ENCODE results near the gene INSC.

INSC gene

GRCh38 chr11:15195454-15196200 lies 80.9 kb downstream of the INSC start:
- no peak for TF ChIP-seq ZNF274 (IDR thresholded peaks at IDR 0.05; ENCODE audit: low read depth, low read length)
- H3K4me3 ChIP-seq (ENCODE audit: low read length): no peak overlapping the region

DNA sequence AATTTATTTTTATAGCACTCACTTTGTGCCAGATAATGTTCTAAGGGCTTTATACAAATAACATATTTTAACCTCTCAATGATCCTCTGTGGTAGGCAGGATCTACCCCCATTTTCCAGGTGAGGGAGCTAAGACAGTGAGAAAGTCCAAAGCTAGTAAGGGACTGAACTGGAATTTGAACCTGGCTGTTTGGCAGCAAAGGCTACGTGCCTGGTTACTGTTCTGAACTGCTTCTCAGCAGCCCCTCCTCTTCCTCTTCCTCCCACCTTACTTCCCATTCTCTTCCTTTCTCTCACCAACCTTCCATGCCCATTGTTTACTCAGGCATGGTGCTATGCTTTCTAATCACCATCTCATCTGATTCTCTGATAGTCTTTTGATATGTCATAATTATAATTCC lies 82.0 kb downstream of the INSC start:
- TF ChIP-seq ZNF274 (IDR thresholded peaks at IDR 0.05; ENCODE audit: low read depth, low read length): no peak
- no peak overlapping the region for H3K4me3 ChIP-seq (ENCODE audit: low read length)

GRCh38 chr11:15197696-15198095 lies 83.0 kb downstream of the INSC start:
- H3K4me3 ChIP-seq (ENCODE audit: low read length): no peak overlapping the region
- TF ChIP-seq ZNF274 (IDR thresholded peaks at IDR 0.05; ENCODE audit: low read depth, low read length): no peak

DNA sequence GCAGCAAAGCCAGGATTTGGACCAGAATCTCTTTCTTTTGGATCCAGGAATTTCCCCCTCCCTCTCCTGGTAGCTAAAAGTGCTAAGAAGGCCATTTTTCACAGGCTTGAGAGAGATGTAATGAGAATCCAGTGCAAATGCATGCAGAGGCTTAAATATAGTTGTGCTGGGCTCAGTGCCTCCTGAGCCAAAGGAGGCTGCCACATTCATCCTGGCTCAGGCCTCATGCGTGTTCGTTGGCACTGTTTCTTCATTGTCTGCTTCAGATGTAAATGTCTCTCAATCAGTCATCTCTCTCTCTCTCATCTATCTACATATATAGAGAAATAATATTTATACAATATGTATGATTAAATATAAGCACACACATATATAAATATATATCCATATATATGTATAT lies 83.6 kb downstream of the INSC start:
- no peak overlapping the region for H3K4me3 ChIP-seq (ENCODE audit: low read length)
- no peak for TF ChIP-seq ZNF274 (IDR thresholded peaks at IDR 0.05; ENCODE audit: low read depth, low read length)

DNA sequence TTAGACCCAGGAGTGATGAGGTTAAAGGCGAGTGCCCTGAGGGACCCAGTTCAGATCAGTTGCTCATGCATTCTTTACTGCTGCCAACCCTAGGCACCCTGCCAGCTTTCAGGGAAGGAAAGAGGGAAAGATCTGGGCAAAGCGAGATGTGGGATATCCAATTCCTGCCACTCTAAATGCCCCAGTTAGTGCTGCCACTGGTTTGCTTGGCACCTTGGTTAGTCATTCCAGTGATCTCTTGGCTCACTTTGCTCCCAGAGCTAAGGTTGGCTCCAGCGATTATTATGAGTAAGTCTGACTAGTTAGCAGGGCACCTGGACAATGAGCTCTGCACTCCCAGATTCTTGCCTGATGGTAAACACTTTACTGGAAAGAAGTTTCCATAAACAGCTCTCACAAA lies 85.0 kb downstream of the INSC start:
- no peak overlapping the region for H3K4me3 ChIP-seq (ENCODE audit: low read length)
- no peak for TF ChIP-seq ZNF274 (IDR thresholded peaks at IDR 0.05; ENCODE audit: low read depth, low read length)

- no peak for TF ChIP-seq ZNF274 (IDR thresholded peaks at IDR 0.05; ENCODE audit: low read depth, low read length)
- H3K4me3 ChIP-seq (ENCODE audit: low read length): no peak overlapping the region
These were observed 86.0 kb downstream of the INSC start for GRCh38 chr11:15200696-15201095.

DNA sequence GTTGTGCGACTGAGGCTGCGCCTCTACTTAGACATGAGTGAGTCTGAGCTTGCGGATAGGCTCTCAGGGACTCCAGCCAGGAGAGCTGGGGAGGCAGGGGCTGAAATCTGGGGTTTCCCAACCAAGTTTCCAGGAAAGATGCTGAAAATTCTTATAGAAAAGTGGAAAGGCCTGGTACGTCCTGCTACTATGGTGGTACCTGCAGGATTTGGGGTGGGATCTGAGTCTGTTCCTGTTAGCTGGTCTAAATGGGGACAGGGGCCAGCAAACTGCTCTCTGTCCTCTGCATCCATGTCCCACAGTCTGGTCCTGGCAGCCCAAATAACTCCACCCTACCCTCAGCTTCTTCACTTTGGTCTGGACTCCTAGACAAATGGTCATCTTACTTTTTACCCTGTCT lies 86.9 kb downstream of the INSC start:
- TF ChIP-seq ZNF274 (IDR thresholded peaks at IDR 0.05; ENCODE audit: low read depth, low read length): no peak

GRCh38 chr11:15202626-15203025 lies 87.9 kb downstream of the INSC start:
- no peak overlapping the region for H3K4me3 ChIP-seq (ENCODE audit: low read length)
- no peak for TF ChIP-seq ZNF274 (IDR thresholded peaks at IDR 0.05; ENCODE audit: low read depth, low read length)

More for the DNA sequence above, 86.9 kb downstream of the INSC start:
- no peak overlapping the region for H3K4me3 ChIP-seq (ENCODE audit: low read length)

DNA sequence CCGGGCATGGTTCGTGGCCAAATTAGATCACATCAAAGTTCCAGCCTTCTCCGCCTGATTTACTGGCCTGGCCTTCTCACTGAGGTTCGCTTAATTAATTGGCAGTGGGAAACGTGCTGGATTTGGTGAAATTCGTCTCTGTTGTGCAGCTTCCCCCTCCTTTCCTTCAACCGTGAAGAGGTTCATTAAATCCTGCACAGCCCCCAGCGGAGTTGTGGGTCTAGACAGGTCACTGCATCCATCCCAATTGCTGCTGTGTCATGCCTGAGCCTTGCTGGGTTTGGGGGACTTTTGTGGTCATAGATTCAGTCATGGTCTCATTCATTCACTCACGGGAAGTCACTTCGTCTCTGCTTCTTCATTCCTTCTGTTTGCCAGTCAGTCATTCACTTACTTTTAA lies 90.0 kb downstream of the INSC start:
- no peak overlapping the region for H3K4me3 ChIP-seq (ENCODE audit: low read length)
- TF ChIP-seq ZNF274 (IDR thresholded peaks at IDR 0.05; ENCODE audit: low read depth, low read length): no peak

DNA sequence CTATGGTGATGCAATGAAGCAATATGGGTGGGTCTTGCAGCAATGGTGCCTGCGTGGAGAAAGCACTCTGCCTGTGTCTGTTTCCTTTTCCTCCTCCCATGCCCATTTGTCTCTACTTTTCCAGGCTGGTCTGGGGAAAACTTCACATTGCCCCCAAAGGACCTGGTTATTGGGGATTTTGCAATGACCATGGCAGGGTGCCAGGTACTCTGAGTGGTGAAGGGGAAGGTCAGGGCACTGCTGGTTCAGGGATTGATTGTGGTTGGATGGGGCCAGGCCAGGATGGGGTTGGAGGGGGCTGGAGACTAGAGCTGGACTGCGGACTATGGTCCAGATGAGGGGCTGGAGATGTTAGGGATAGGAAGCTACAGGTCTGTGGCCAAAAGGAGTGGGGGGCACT lies 92.1 kb downstream of the INSC start:
- no peak for TF ChIP-seq ZNF274 (IDR thresholded peaks at IDR 0.05; ENCODE audit: low read depth, low read length)

DNA sequence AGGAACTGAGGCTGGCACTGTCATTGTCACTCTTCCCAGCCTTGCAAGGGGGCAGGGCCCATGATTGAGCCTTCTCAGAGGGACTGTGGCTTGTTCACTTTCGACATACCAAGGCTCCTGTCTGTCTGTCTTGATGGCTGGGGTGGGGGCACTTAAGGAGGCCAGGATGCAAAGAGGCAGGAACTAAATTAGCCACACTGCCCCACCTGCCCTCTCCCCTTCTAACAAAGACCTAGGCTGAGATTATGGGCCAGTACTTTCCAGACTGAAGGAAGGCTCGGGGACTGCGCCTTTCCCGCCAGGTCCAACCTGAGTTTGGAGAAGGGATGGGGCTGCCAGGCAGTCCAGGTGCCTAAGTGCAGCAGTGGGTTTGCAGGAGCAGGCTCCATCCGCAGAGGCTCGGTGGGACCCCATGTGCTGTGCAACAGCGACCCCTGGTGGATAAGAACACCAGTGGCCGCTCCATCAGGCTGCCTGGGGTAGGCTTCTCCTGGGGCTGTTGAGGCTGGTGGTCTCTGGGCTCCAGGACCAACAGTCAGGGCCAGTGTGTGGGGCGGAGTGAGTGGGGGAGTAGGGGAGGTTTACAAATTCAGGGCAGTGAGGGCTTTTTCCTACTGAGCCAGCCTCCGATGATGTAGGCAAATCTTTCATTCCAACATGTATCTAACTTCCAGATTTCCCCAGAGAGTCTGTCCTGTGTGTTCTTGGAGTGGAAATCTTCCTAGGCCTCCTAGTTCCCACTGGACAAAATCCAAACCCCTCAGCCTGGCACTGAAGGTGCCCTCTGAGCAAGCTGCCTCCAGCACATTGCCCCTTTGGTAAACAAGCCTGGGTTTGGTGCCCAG lies 93.9 kb downstream of the INSC start:
- H3K4me3 ChIP-seq (ENCODE audit: low read length): no peak overlapping the region
- no peak for TF ChIP-seq ZNF274 (IDR thresholded peaks at IDR 0.05; ENCODE audit: low read depth, low read length)

More for the DNA sequence above, 92.1 kb downstream of the INSC start:
- no peak overlapping the region for H3K4me3 ChIP-seq (ENCODE audit: low read length)

GRCh38 chr11:15212876-15213275 lies 98.2 kb downstream of the INSC start:
- no peak overlapping the region for H3K4me3 ChIP-seq (ENCODE audit: low read length)

DNA sequence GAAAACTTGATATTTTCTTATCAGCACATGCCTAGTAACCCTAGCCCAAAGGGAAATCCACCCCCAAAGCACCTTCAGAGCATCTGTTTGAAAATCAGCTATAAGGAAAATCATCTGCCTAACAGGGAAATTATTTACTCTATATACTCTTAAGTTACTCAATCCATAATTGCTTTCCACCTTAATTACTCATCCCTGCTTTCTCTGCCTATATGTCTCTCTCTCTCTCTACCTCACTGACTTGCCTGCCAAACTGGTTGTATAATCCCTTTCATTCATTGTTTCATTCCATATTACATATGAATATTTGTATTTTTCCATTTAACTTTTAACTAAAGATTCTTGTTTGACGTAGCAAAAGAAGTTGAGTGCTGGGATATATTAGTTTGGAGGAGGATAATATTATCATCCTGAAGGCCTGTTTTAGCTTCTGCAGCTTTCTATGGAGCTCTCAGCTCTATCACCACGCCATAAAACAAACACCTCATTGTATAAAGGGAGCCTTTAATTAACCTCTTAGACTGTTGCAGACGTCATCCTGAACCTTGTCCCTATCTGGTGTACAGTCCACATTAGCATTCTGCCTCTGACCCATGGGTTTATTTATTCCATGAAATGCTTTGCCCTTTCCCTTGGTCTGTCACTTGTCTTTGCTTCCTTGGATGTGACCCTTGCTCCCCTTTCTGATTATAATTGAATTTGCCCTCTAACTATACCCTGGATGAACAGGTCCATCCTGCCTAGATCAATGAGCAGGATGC lies 98.9 kb downstream of the INSC start:
- no peak for TF ChIP-seq ZNF274 (IDR thresholded peaks at IDR 0.05; ENCODE audit: low read depth, low read length)
- no peak overlapping the region for H3K4me3 ChIP-seq (ENCODE audit: low read length)

More at GRCh38 chr11:15212876-15213275, 98.2 kb downstream of the INSC start:
- no peak for TF ChIP-seq ZNF274 (IDR thresholded peaks at IDR 0.05; ENCODE audit: low read depth, low read length)

DNA sequence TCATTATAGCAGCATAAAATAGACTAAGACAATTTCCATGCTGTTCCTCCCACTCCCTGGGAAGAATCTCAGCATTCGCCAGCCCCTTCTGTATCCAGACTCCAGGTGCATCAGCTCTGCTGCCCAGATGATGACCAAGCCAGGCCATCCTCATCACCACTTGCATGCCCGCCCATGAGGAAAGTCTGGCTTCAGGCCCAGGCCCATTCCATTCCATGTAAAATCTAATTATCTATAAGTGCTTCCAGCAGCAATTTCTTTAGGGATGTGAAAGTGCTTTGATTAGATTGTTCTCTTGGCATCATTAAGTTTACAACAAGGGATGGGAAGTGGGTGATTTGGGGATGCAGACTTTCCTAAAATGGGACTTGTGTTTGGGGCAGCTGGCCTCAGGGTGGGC lies 100.3 kb downstream of the INSC start:
- H3K4me3 ChIP-seq (ENCODE audit: low read length): no peak overlapping the region
- no peak for TF ChIP-seq ZNF274 (IDR thresholded peaks at IDR 0.05; ENCODE audit: low read depth, low read length)

Data from GM08714 (cell line).